ENCODE results near the gene TLE7. TPM values are rescaled to one million over a fixed set of nuclear protein-coding genes. Genes with fewer than 3 reads are reported as not detected.

The TLE7 gene
- total and polyA plus RNA-seq, 3 donors from 2014 or later = 1.7 to 3.0 (median 2.4) TPM

GRCh38 chr16:71426069-71426879 lies 15.6 kb downstream of the TLE7 start:
- H3K27me3 ChIP-seq = no peaks in the 10 kb centered on the region
- no peaks in the 10 kb centered on the region for H3K9me3 ChIP-seq
- H3K36me3 ChIP-seq (ENCODE audit: low read depth, missing control alignments) = no peaks in the 10 kb centered on the region
- WGBS, 2 donors = 1 to 2% methylated on average over 31 to 37 of the region's 48 CpGs
- peak overlapping the region; percentile 39 to 43 for H3K4me3 ChIP-seq
- DNase-seq = peak; percentile 82
- H3K27ac ChIP-seq = no peak overlapping the region
- intact Hi-C loops (cut with DNase I; ENCODE audit: low total_unique reads) = no loop called here
- TF ChIP-seq, protein P1, sequence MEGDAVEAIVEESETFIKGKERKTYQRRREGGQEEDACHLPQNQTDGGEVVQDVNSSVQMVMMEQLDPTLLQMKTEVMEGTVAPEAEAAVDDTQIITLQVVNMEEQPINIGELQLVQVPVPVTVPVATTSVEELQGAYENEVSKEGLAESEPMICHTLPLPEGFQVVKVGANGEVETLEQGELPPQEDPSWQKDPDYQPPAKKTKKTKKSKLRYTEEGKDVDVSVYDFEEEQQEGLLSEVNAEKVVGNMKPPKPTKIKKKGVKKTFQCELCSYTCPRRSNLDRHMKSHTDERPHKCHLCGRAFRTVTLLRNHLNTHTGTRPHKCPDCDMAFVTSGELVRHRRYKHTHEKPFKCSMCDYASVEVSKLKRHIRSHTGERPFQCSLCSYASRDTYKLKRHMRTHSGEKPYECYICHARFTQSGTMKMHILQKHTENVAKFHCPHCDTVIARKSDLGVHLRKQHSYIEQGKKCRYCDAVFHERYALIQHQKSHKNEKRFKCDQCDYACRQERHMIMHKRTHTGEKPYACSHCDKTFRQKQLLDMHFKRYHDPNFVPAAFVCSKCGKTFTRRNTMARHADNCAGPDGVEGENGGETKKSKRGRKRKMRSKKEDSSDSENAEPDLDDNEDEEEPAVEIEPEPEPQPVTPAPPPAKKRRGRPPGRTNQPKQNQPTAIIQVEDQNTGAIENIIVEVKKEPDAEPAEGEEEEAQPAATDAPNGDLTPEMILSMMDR (IDR thresholded peaks at IDR 0.05) = no peak
- no peak for TF ChIP-seq POLR2A (IDR thresholded peaks at IDR 0.05)
- no peaks in the 10 kb centered on the region for H3K4me1 ChIP-seq

DNA sequence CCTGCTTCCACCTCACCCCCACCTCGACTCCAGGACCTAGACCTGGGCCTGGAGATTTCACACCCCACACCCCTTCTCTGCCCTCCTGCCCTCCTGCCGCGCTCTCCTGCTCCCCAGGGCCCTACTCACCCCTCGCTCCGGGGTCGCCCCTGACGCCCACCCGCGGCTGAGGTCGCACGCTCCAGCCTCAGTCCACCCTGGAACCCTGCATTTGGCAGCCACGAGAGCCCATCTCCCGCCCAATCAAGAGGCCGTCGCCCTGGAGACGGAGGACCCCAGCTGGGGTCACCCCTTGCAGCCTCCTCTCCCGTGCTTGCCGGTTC lies 16.1 kb downstream of the TLE7 start:
- no peaks in the 10 kb centered on the region for H3K36me3 ChIP-seq (ENCODE audit: low read depth, missing control alignments)
- 4 to 12% methylated on average over 12 to 18 of the region's 18 CpGs for WGBS, 2 donors
- H3K27ac ChIP-seq = no peak overlapping the region
- intact Hi-C loops (cut with DNase I; ENCODE audit: low total_unique reads) = no loop called here
- H3K4me1 ChIP-seq = no peaks in the 10 kb centered on the region
- peak overlapping the region; percentile 39 to 43 for H3K4me3 ChIP-seq
- H3K9me3 ChIP-seq = no peaks in the 10 kb centered on the region
- peak; percentile 28 for DNase-seq
- TF ChIP-seq, protein P1 (IDR thresholded peaks at IDR 0.05) = no peak
- no peak for TF ChIP-seq POLR2A (IDR thresholded peaks at IDR 0.05)
- no peaks in the 10 kb centered on the region for H3K27me3 ChIP-seq

- no peak for DNase-seq
- Histone ChIP-seq H3K27ac (no peak overlapping the region), H3K36me3 (ENCODE audit: low read depth, missing control alignments) (no peaks in the 10 kb centered on the region), H3K4me1 (no peaks in the 10 kb centered on the region), H3K4me3 (no peak overlapping the region), H3K9me3 (no peaks in the 10 kb centered on the region), H3K27me3 (no peaks in the 10 kb centered on the region)
- intact Hi-C loops (cut with DNase I; ENCODE audit: low total_unique reads) = no loop called here
- TF ChIP-seq, protein P1 (IDR thresholded peaks at IDR 0.05) = no peak
- TF ChIP-seq POLR2A (IDR thresholded peaks at IDR 0.05) = no peak
- 66 to 79% methylated on average over 4 to 5 of the region's 6 CpGs for WGBS, 2 donors
Measured at GRCh38 chr16:71424626-71425025, 17.2 kb downstream of the TLE7 start.

DNA sequence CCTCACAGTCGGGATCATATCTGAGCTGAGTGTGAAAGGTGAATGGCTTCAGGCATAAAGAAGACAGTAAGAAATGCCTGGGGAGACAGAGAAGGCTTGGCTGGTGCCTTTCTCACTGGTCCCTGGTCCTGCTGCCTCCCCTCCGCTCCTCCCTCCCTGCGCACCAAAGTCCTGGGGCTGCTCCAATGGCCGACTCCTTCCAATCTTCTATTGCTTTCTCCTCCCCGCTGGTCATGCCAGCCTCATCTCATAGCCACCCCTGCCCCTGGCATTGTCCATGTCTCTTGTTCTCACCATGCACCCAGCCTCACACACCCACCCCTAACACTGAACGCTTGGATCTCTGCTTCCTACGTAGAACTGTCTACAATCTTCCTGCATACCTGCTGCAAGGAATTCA lies 18.0 kb downstream of the TLE7 start:
- no peaks in the 10 kb centered on the region for H3K36me3 ChIP-seq (ENCODE audit: low read depth, missing control alignments)
- intact Hi-C loops (cut with DNase I; ENCODE audit: low total_unique reads) = no loop called here
- WGBS, 2 donors = 78 to 82% methylated on average over 7 of the region's 7 CpGs
- no peak overlapping the region for H3K27ac ChIP-seq
- no peaks in the 10 kb centered on the region for H3K9me3 ChIP-seq
- DNase-seq = peak; percentile 5
- no peaks in the 10 kb centered on the region for H3K4me1 ChIP-seq
- TF ChIP-seq, protein P1 (IDR thresholded peaks at IDR 0.05) = no peak
- TF ChIP-seq POLR2A (IDR thresholded peaks at IDR 0.05) = no peak
- H3K4me3 ChIP-seq = no peak overlapping the region
- H3K27me3 ChIP-seq = no peaks in the 10 kb centered on the region

GRCh38 chr16:71423016-71423415 lies 18.8 kb downstream of the TLE7 start:
- Histone ChIP-seq H3K27ac (no peak overlapping the region), H3K27me3 (no peaks in the 10 kb centered on the region), H3K4me3 (no peak overlapping the region), H3K9me3 (no peaks in the 10 kb centered on the region), H3K4me1 (no peaks in the 10 kb centered on the region), H3K36me3 (ENCODE audit: low read depth, missing control alignments) (no peaks in the 10 kb centered on the region)
- no peak for DNase-seq
- intact Hi-C loops (cut with DNase I; ENCODE audit: low total_unique reads) = no loop called here
- WGBS, 2 donors = 34 to 66% methylated on average over 2 of the region's 2 CpGs
- TF ChIP-seq, protein P1 (IDR thresholded peaks at IDR 0.05) = no peak
- no peak for TF ChIP-seq POLR2A (IDR thresholded peaks at IDR 0.05)
